Calu3 (cell line): Measurements from ENCODE around the gene TNFSF13B. TPM values are rescaled to one million over a fixed set of nuclear protein-coding genes. Genes with fewer than 3 reads are reported as not detected.
A peak's percentile ranks its signal among the peaks of the same experiment; 100 is the strongest.

Source experiments
- BruUV-seq: library from RNA; stranded (reverse); fragments of 400-500 nt; replicated peaks from 2 replicates; lab custom pipeline; 2021; lab: Mats Ljungman, UMichigan
- CTCF ChIA-PET: fragments of 300-600 bp; sonication (Branson Sonifier 250); formaldehyde crosslinking; loops from one replicate; lab custom pipeline; 2022; ENCODE audit warnings: antibody characterized with exemption; lab: Charles Lee
- DNase-seq: peaks from one replicate; pipeline ENCODE4 v3.0.0; 2022
- H3K27ac Mint-ChIP-seq: one replicate; pipeline ENCODE4 v1.8.0; 2022; ENCODE audit warnings: mixed read lengths; ENCODE audit not compliant: unreplicated experiment
- H3K27me3 Mint-ChIP-seq: one replicate; pipeline ENCODE4 v1.8.0; 2022; ENCODE audit warnings: mixed read lengths; ENCODE audit not compliant: unreplicated experiment
- H3K36me3 Mint-ChIP-seq: one replicate; pipeline ENCODE4 v1.8.0; 2022; ENCODE audit warnings: mild to moderate bottlenecking, moderate library complexity, mixed read lengths; ENCODE audit not compliant: insufficient read depth, unreplicated experiment
- H3K4me1 Mint-ChIP-seq: one replicate; pipeline ENCODE4 v1.8.0; 2022; ENCODE audit warnings: mild to moderate bottlenecking, low read depth, mixed read lengths; ENCODE audit not compliant: unreplicated experiment
- H3K4me3 Mint-ChIP-seq: one replicate; pipeline ENCODE4 v1.8.0; 2022; ENCODE audit warnings: mild to moderate bottlenecking, low read depth, moderate library complexity, mixed read lengths; ENCODE audit not compliant: unreplicated experiment
- H3K9me3 Mint-ChIP-seq: one replicate; pipeline ENCODE4 v1.8.0; 2022; ENCODE audit warnings: low read depth, mixed read lengths; ENCODE audit not compliant: unreplicated experiment
- CTCF ChIP-seq: fragments of 200-600 bp; IDR thresholded peaks from one replicate; pipeline ENCODE4 v1.8.0; 2022; ENCODE audit warnings: antibody characterized with exemption; ENCODE audit not compliant: unreplicated experiment
- intact Hi-C: fragments of 100-400 bp; cut with micrococcal nuclease; formaldehyde crosslinking; loops from one replicate; pipeline ENCODE4 v1.10.0; 2022; ENCODE audit not compliant: unreplicated experiment
- total RNA-seq: library from RNA; stranded (reverse); gene quantifications from 2 replicates; pipeline ENCODE4 v1.2.3, GENCODE V29; 2022

Gene TNFSF13B
- total RNA-seq, 1 experiment from 2014 or later = 0.97 TPM

GRCh38 chr13:108268466-108269112, 929 bp upstream of the TNFSF13B start:
- Mint-ChIP-seq H3K9me3 (no peaks in the 10 kb centered on the region), H3K27me3 (no peaks in the 10 kb centered on the region), H3K27ac (no peak overlapping the region), H3K4me1 (no peaks in the 10 kb centered on the region), H3K36me3 (no peaks in the 10 kb centered on the region), H3K4me3 (no peak overlapping the region)
- intact Hi-C loops = no loop called here
- no peak for TF ChIP-seq CTCF
- no TSS peak for BruUV-seq
- DNase-seq = no peak
- CTCF ChIA-PET = interaction anchor here (0.6 kb wide), 1 partner anchor 11 kb away, joined by 3 read pairs; no protein-coding TSS in a partner anchor

- Mint-ChIP-seq H3K27me3 (no peaks in the 10 kb centered on the region), H3K27ac (no peak overlapping the region), H3K9me3 (no peaks in the 10 kb centered on the region), H3K4me3 (peak overlapping the region; percentile 51), H3K4me1 (no peaks in the 10 kb centered on the region), H3K36me3 (no peaks in the 10 kb centered on the region)
- DNase-seq = no peak
- no TSS peak for BruUV-seq
- CTCF ChIA-PET = interaction anchor here (0.6 kb wide), 1 partner anchor 1520 kb away, joined by 3 read pairs; no protein-coding TSS in a partner anchor
- TF ChIP-seq CTCF = no peak
- intact Hi-C loops = no loop called here
These were observed 924 bp downstream of the TNFSF13B start for GRCh38 chr13:108270442-108270841.

GRCh38 chr13:108272333-108272732, 2.8 kb downstream of the TNFSF13B start:
- TF ChIP-seq CTCF = no peak
- intact Hi-C loops = no loop called here
- H3K27me3 Mint-ChIP-seq = no peaks in the 10 kb centered on the region
- CTCF ChIA-PET = no interaction called here
- H3K36me3 Mint-ChIP-seq = no peaks in the 10 kb centered on the region
- DNase-seq = no peak
- no peak overlapping the region for H3K4me3 Mint-ChIP-seq
- H3K4me1 Mint-ChIP-seq = no peaks in the 10 kb centered on the region
- no peak overlapping the region for H3K27ac Mint-ChIP-seq
- no TSS peak for BruUV-seq
- no peaks in the 10 kb centered on the region for H3K9me3 Mint-ChIP-seq

- Mint-ChIP-seq H3K27me3 (no peaks in the 10 kb centered on the region), H3K36me3 (no peaks in the 10 kb centered on the region), H3K4me1 (no peaks in the 10 kb centered on the region), H3K27ac (no peak overlapping the region), H3K4me3 (no peak overlapping the region), H3K9me3 (no peaks in the 10 kb centered on the region)
- CTCF ChIA-PET = no interaction called here
- no TSS peak for BruUV-seq
- intact Hi-C loops = no loop called here
- TF ChIP-seq CTCF = no peak
- no peak for DNase-seq
These were observed 4.1 kb downstream of the TNFSF13B start for GRCh38 chr13:108273429-108274118.
